ENCODE measurements around the gene MYL10. TPM values are rescaled to one million over a fixed set of nuclear protein-coding genes. Genes with fewer than 3 reads are reported as not detected.

MYL10 gene
- total RNA-seq, 1 experiment from 2014 or later = 0.30 TPM

- intact Hi-C loops (cut with micrococcal nuclease; ENCODE audit: unreplicated experiment) = no loop called here
- BruUV-seq (replicated peaks) = no TSS peak
- Histone ChIP-seq H3K4me3 (ENCODE audit: low read depth, low read length, poor library complexity, severe bottlenecking) (no peak overlapping the region), H3K36me3 (ENCODE audit: insufficient read depth, low read length, poor library complexity, severe bottlenecking) (no peaks in the 10 kb centered on the region), H3K27me3 (replicated peaks; ENCODE audit: insufficient read depth, low read depth, low read length, poor library complexity) (no peaks in the 10 kb centered on the region), H3K27ac (ENCODE audit: low read depth, low read length, poor library complexity, severe bottlenecking) (no peak overlapping the region), H3K9me3 (ENCODE audit: low read depth, low read length, poor library complexity, severe bottlenecking) (no peaks in the 10 kb centered on the region), H3K4me1 (ENCODE audit: insufficient read depth, low read length, poor library complexity, severe bottlenecking) (peaks cover 11% of the 10 kb centered on the region)
- CTCF ChIA-PET = no interaction called here
- POLR2A ChIA-PET (ENCODE audit: low non-redundant PET) = no interaction called here
- DNase-seq (ENCODE audit: low spot score) = no peak
- no peak for TF ChIP-seq EZH2 (IDR thresholded peaks at IDR 0.05; ENCODE audit: borderline replicate concordance, low read depth, low read length, poor library complexity, severe bottlenecking)
- no peak for TF ChIP-seq CTCF (conservative IDR thresholded peaks at IDR 0.05; ENCODE audit: low read depth, low read length)
Measured at GRCh38 chr7:101589052-101589451, 40.0 kb downstream of the MYL10 start.

- no peak for DNase-seq (ENCODE audit: low spot score)
- no peaks in the 10 kb centered on the region for H3K9me3 ChIP-seq (ENCODE audit: low read depth, low read length, poor library complexity, severe bottlenecking)
- H3K27ac ChIP-seq (ENCODE audit: low read depth, low read length, poor library complexity, severe bottlenecking) = no peak overlapping the region
- POLR2A ChIA-PET (ENCODE audit: low non-redundant PET) = no interaction called here
- TF ChIP-seq CTCF (conservative IDR thresholded peaks at IDR 0.05; ENCODE audit: low read depth, low read length) (no peak), EZH2 (IDR thresholded peaks at IDR 0.05; ENCODE audit: borderline replicate concordance, low read depth, low read length, poor library complexity, severe bottlenecking) (no peak)
- CTCF ChIA-PET = no interaction called here
- no peaks in the 10 kb centered on the region for H3K36me3 ChIP-seq (ENCODE audit: insufficient read depth, low read length, poor library complexity, severe bottlenecking)
- no TSS peak for BruUV-seq (replicated peaks)
- intact Hi-C loops (cut with micrococcal nuclease; ENCODE audit: unreplicated experiment) = no loop called here
- no peaks in the 10 kb centered on the region for H3K27me3 ChIP-seq (replicated peaks; ENCODE audit: insufficient read depth, low read depth, low read length, poor library complexity)
- peaks cover 11% of the 10 kb centered on the region for H3K4me1 ChIP-seq (ENCODE audit: insufficient read depth, low read length, poor library complexity, severe bottlenecking)
- no peak overlapping the region for H3K4me3 ChIP-seq (ENCODE audit: low read depth, low read length, poor library complexity, severe bottlenecking)
Measured at GRCh38 chr7:101588131-101588935, 40.8 kb downstream of the MYL10 start.

GRCh38 chr7:101586906-101587677 lies 42.0 kb downstream of the MYL10 start:
- POLR2A ChIA-PET (ENCODE audit: low non-redundant PET) = no interaction called here
- Histone ChIP-seq H3K4me3 (ENCODE audit: low read depth, low read length, poor library complexity, severe bottlenecking) (no peak overlapping the region), H3K27ac (ENCODE audit: low read depth, low read length, poor library complexity, severe bottlenecking) (no peak overlapping the region), H3K36me3 (ENCODE audit: insufficient read depth, low read length, poor library complexity, severe bottlenecking) (no peaks in the 10 kb centered on the region), H3K9me3 (ENCODE audit: low read depth, low read length, poor library complexity, severe bottlenecking) (no peaks in the 10 kb centered on the region), H3K4me1 (ENCODE audit: insufficient read depth, low read length, poor library complexity, severe bottlenecking) (peaks cover 11% of the 10 kb centered on the region), H3K27me3 (replicated peaks; ENCODE audit: insufficient read depth, low read depth, low read length, poor library complexity) (no peaks in the 10 kb centered on the region)
- no peak for TF ChIP-seq CTCF (conservative IDR thresholded peaks at IDR 0.05; ENCODE audit: low read depth, low read length)
- TF ChIP-seq EZH2 (IDR thresholded peaks at IDR 0.05; ENCODE audit: borderline replicate concordance, low read depth, low read length, poor library complexity, severe bottlenecking) = no peak
- no TSS peak for BruUV-seq (replicated peaks)
- no peak for DNase-seq (ENCODE audit: low spot score)
- intact Hi-C loops (cut with micrococcal nuclease; ENCODE audit: unreplicated experiment) = no loop called here
- CTCF ChIA-PET = interaction anchor here (0.5 kb wide), 1 partner anchor 134 kb away, joined by 4 read pairs; no protein-coding TSS in a partner anchor

All from A673 (cell line).